ENCODE results near the gene COL9A1. TPM values are rescaled to one million over a fixed set of nuclear protein-coding genes. Genes with fewer than 3 reads are reported as not detected.

COL9A1 gene
- total RNA-seq, 1 donor from 2014 or later, result 0.77 TPM

DNA sequence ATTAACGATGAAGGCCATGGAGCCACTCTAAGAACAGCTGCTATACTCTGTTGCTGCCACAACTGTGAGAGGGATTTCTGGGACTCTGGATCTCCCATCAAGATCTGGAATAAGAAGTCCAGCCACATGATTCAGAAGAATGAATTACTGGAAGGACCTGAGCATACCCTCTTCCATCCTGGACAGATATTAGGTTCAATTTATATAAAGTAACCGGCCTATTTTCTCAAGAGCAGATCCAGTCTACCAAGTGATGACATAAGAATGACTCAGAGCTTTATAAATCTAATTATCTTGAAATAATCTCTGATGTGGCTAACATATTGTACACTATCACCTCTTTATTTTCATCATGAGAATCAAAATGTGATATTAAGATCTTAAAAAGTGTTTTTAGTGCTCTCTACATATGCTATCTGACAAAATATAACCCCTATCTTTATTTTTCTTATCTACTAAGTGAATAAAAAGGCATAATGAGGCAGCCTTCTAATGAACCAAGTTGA, 45.1 kb downstream of the COL9A1 start:
- Mint-ChIP-seq H3K27me3 (ENCODE audit: unreplicated experiment) (no peaks in the 10 kb centered on the region), H3K36me3 (ENCODE audit: low read depth, unreplicated experiment) (no peaks in the 10 kb centered on the region), H3K4me1 (ENCODE audit: unreplicated experiment) (no peaks in the 10 kb centered on the region), H3K27ac (ENCODE audit: unreplicated experiment) (no peak overlapping the region), H3K4me3 (ENCODE audit: unreplicated experiment) (no peak overlapping the region), H3K9me3 (ENCODE audit: unreplicated experiment) (no peaks in the 10 kb centered on the region)
- no peak for DNase-seq (ENCODE audit: low spot score)
- TF ChIP-seq, protein P1, sequence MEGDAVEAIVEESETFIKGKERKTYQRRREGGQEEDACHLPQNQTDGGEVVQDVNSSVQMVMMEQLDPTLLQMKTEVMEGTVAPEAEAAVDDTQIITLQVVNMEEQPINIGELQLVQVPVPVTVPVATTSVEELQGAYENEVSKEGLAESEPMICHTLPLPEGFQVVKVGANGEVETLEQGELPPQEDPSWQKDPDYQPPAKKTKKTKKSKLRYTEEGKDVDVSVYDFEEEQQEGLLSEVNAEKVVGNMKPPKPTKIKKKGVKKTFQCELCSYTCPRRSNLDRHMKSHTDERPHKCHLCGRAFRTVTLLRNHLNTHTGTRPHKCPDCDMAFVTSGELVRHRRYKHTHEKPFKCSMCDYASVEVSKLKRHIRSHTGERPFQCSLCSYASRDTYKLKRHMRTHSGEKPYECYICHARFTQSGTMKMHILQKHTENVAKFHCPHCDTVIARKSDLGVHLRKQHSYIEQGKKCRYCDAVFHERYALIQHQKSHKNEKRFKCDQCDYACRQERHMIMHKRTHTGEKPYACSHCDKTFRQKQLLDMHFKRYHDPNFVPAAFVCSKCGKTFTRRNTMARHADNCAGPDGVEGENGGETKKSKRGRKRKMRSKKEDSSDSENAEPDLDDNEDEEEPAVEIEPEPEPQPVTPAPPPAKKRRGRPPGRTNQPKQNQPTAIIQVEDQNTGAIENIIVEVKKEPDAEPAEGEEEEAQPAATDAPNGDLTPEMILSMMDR (IDR thresholded peaks at IDR 0.05; ENCODE audit: unreplicated experiment), result no peak

DNA sequence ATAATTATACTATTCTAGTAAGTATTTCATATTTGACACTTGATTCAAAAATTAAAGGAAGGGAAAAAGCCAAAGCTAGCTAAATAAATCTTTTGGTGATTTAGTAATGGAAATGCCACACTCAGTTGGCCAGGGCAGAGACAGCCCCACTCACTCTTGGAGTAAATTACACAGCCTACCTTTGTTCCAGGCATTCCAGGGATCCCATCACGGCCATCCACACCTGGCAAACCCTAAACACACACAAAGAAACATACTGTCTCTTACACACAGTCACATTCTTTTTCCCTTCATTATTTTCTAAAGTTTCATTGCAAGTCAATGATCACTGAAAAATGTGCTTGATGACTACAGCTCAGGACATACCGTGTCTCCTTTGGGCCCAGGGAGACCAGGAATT, 48.1 kb downstream of the COL9A1 start:
- Mint-ChIP-seq H3K27me3 (ENCODE audit: unreplicated experiment) (no peaks in the 10 kb centered on the region), H3K4me3 (ENCODE audit: unreplicated experiment) (no peak overlapping the region), H3K4me1 (ENCODE audit: unreplicated experiment) (no peaks in the 10 kb centered on the region), H3K27ac (ENCODE audit: unreplicated experiment) (no peak overlapping the region), H3K9me3 (ENCODE audit: unreplicated experiment) (no peaks in the 10 kb centered on the region), H3K36me3 (ENCODE audit: low read depth, unreplicated experiment) (no peaks in the 10 kb centered on the region)
- TF ChIP-seq, protein P1 (IDR thresholded peaks at IDR 0.05; ENCODE audit: unreplicated experiment), result no peak
- no peak for DNase-seq (ENCODE audit: low spot score)

DNA sequence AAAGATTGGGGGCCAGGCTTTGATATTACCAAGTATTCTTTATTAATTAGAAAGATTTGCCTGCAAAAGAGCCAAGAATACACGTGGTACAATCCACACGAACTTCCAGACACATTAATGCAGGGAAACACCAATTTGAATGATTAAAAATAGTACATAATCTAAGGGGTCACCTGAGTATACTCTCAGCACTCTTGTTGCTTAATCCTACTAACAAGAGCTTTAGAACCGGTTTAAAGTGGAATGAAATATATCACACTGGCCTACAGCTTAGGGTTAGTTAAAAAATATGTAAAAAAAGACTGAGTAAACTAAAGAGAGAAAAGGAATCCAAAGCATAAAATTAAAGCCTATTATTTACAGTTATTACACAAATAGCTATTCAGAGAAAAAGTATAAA, 49.0 kb downstream of the COL9A1 start:
- H3K4me3 Mint-ChIP-seq (ENCODE audit: unreplicated experiment), result no peak overlapping the region
- H3K27ac Mint-ChIP-seq (ENCODE audit: unreplicated experiment), result no peak overlapping the region
- no peaks in the 10 kb centered on the region for H3K36me3 Mint-ChIP-seq (ENCODE audit: low read depth, unreplicated experiment)
- no peak for DNase-seq (ENCODE audit: low spot score)
- H3K9me3 Mint-ChIP-seq (ENCODE audit: unreplicated experiment), result no peaks in the 10 kb centered on the region
- TF ChIP-seq, protein P1 (IDR thresholded peaks at IDR 0.05; ENCODE audit: unreplicated experiment), result no peak
- no peaks in the 10 kb centered on the region for H3K4me1 Mint-ChIP-seq (ENCODE audit: unreplicated experiment)
- H3K27me3 Mint-ChIP-seq (ENCODE audit: unreplicated experiment), result no peaks in the 10 kb centered on the region

DNA sequence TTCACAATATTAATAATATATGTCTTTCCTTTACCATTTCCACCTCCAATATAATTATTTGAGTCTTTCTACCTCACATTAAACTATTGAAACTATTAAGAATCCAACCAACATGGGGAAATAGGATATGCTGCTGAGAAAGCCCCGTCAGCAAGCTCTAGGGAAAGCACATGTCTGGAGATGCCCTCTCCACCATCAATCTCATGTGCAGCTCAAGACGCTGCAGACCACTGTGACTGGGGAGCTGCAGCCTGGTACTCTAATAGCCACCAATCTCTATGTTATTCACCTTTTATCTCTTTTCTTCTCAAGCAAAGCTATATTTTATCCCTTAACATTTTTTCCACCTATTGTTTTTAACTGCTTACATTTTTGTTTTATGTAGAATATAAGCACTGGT, 50.3 kb downstream of the COL9A1 start:
- Mint-ChIP-seq H3K36me3 (ENCODE audit: low read depth, unreplicated experiment) (no peaks in the 10 kb centered on the region), H3K27ac (ENCODE audit: unreplicated experiment) (no peak overlapping the region), H3K4me1 (ENCODE audit: unreplicated experiment) (no peaks in the 10 kb centered on the region), H3K9me3 (ENCODE audit: unreplicated experiment) (no peaks in the 10 kb centered on the region), H3K27me3 (ENCODE audit: unreplicated experiment) (no peaks in the 10 kb centered on the region), H3K4me3 (ENCODE audit: unreplicated experiment) (no peak overlapping the region)
- TF ChIP-seq, protein P1 (IDR thresholded peaks at IDR 0.05; ENCODE audit: unreplicated experiment), result no peak
- DNase-seq (ENCODE audit: low spot score), result no peak

DNA sequence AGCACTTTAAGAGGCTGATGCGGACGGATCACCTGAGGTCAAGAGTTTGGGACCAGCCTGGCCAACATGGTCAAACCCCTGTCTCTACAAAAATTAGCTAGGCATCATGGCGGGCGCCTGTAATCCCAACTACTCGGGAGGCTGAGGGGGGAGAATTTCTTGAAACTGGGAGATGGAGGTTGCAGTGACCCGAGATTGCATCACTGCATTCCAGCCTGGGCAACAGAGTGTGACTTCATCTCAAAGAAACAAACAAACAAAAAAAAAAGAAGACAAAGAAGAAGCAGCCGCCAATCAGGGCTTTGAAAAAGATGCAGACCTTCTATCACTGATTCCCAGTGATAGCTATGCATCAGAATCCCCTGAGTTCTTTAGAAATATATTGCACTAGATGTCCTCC, 56.8 kb downstream of the COL9A1 start:
- H3K9me3 Mint-ChIP-seq (ENCODE audit: unreplicated experiment), result no peaks in the 10 kb centered on the region
- H3K27me3 Mint-ChIP-seq (ENCODE audit: unreplicated experiment), result no peaks in the 10 kb centered on the region
- no peaks in the 10 kb centered on the region for H3K36me3 Mint-ChIP-seq (ENCODE audit: low read depth, unreplicated experiment)
- no peak for DNase-seq (ENCODE audit: low spot score)
- H3K4me3 Mint-ChIP-seq (ENCODE audit: unreplicated experiment), result no peak overlapping the region
- TF ChIP-seq, protein P1 (IDR thresholded peaks at IDR 0.05; ENCODE audit: unreplicated experiment), result no peak
- H3K27ac Mint-ChIP-seq (ENCODE audit: unreplicated experiment), result no peak overlapping the region
- H3K4me1 Mint-ChIP-seq (ENCODE audit: unreplicated experiment), result peaks cover 3% of the 10 kb centered on the region

Data from endothelial cell (in vitro differentiated cells).